BE2C (cell line): ENCODE measurements around the gene ZBTB14.

Source experiments
- DNase-seq: peaks from one replicate; pipeline ENCODE4 v3.0.0-alpha.2; 2020
- H3K27me3 ChIP-seq: fragments of 250-450 bp; sonication (Bioruptor Pico); 2 replicates; pipeline ENCODE4 v1.5.1; 2020; ENCODE audit warnings: mild to moderate bottlenecking
- H3K36me3 ChIP-seq: fragments of 250-450 bp; sonication (Bioruptor Pico); 2 replicates; pipeline ENCODE4 v1.5.1; 2020; ENCODE audit warnings: mild to moderate bottlenecking
- H3K4me1 ChIP-seq: fragments of 250-450 bp; sonication (Bioruptor Pico); 2 replicates; pipeline ENCODE4 v1.5.1; 2020
- H3K4me3 ChIP-seq: 2 replicates; pipeline ENCODE4 v1.5.1; 2011; ENCODE audit warnings: low read depth, low read length
- H3K9me3 ChIP-seq: fragments of 250-450 bp; sonication (Bioruptor Pico); 2 replicates; pipeline ENCODE4 v1.5.1; 2020
- CTCF ChIP-seq: IDR thresholded peaks from 2 replicates; pipeline ENCODE4 v1.5.1; 2012; ENCODE audit warnings: mild to moderate bottlenecking, low read depth, low read length

ZBTB14 gene

GRCh38 chr18:5285326-5285725 lies 10.2 kb downstream of the ZBTB14 start:
- DNase-seq = peak; percentile 64
- H3K4me1 ChIP-seq = no peaks in the 10 kb centered on the region; the same call in 1 of the 2 replicates

GRCh38 chr18:5284808-5285207 lies 10.7 kb downstream of the ZBTB14 start:
- TF ChIP-seq CTCF = no peak
- no peak for DNase-seq
- H3K36me3 ChIP-seq = no peaks in the 10 kb centered on the region
- H3K27me3 ChIP-seq = no peaks in the 10 kb centered on the region
- H3K4me1 ChIP-seq = no peaks in the 10 kb centered on the region; the same call in 1 of the 2 replicates
- H3K4me3 ChIP-seq = no peak overlapping the region; the same call in 1 of the 2 replicates
- H3K9me3 ChIP-seq = no peaks in the 10 kb centered on the region

More at GRCh38 chr18:5285326-5285725, 10.2 kb downstream of the ZBTB14 start:
- Histone ChIP-seq H3K4me3 (no peak overlapping the region), H3K36me3 (no peaks in the 10 kb centered on the region), H3K9me3 (no peaks in the 10 kb centered on the region), H3K27me3 (no peaks in the 10 kb centered on the region)
- TF ChIP-seq CTCF = no peak

DNA sequence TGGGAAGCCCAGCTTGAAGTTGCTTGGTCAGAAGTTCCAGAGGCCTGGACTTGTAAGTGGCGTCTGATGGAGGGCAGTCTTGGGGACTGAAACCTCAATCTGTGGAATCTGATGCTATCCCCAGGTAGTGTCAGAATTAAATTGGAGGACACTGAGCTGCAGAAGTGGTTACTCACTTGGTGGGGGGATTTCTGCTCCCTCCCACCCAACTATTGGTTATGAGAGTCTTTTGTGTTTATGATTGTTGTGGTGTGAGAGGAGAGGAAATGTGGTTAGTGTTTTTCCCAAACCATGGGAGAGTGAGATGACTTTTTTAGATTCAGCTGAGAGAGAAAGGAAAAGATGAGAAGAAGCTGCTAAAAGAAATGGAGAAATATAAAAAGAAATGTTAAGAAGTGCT lies 12.8 kb downstream of the ZBTB14 start:
- no peaks in the 10 kb centered on the region for H3K9me3 ChIP-seq
- H3K27me3 ChIP-seq = no peaks in the 10 kb centered on the region
- no peaks in the 10 kb centered on the region; the same call in 1 of the 2 replicates for H3K4me1 ChIP-seq
- no peak for TF ChIP-seq CTCF
- no peaks in the 10 kb centered on the region for H3K36me3 ChIP-seq
- DNase-seq = no peak
- H3K4me3 ChIP-seq = no peak overlapping the region

- no peak for TF ChIP-seq CTCF
- H3K36me3 ChIP-seq = no peaks in the 10 kb centered on the region
- H3K9me3 ChIP-seq = no peaks in the 10 kb centered on the region
- no peaks in the 10 kb centered on the region for H3K27me3 ChIP-seq
- H3K4me1 ChIP-seq = no peaks in the 10 kb centered on the region
- H3K4me3 ChIP-seq = no peak overlapping the region
- DNase-seq = no peak
Measured at GRCh38 chr18:5276947-5277346, 18.6 kb downstream of the ZBTB14 start.

GRCh38 chr18:5275872-5276271 lies 19.7 kb downstream of the ZBTB14 start:
- H3K4me3 ChIP-seq = no peak overlapping the region
- H3K36me3 ChIP-seq = no peaks in the 10 kb centered on the region
- no peak for TF ChIP-seq CTCF
- H3K27me3 ChIP-seq = no peaks in the 10 kb centered on the region
- no peaks in the 10 kb centered on the region for H3K4me1 ChIP-seq
- no peak for DNase-seq
- no peaks in the 10 kb centered on the region for H3K9me3 ChIP-seq

DNA sequence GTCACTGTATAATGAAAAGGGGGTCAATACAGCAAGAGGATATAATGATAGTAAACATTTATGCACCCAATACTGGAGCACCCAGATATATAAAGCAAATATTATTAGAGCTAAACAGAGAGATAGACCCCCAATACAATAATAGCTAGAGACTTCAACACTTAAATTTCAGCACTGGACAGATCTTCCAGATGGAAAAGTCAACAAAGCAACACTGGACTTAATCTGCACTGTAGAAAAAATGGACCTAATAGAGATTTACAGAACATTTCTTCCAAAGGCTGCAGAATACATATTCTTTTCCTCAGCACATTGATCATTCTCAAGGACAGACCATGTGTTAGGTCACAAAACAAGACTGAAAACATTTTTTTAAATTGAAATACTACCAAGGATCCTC lies 26.7 kb downstream of the ZBTB14 start:
- H3K9me3 ChIP-seq = no peaks in the 10 kb centered on the region
- H3K4me3 ChIP-seq = no peak overlapping the region
- H3K4me1 ChIP-seq = no peaks in the 10 kb centered on the region
- no peaks in the 10 kb centered on the region for H3K36me3 ChIP-seq
- no peaks in the 10 kb centered on the region for H3K27me3 ChIP-seq
- TF ChIP-seq CTCF = no peak
- no peak for DNase-seq
